ENCODE results near the gene TMEM150A.
A peak's percentile ranks its signal among the peaks of the same experiment; 100 is the strongest.

The TMEM150A gene

GRCh38 chr2:85599468-85600234 lies 2.8 kb downstream of the TMEM150A start:
- no peak for DNase-seq (ENCODE audit: low read depth, low spot score)
- in situ Hi-C loops (cut with HindIII; ENCODE audit: low sequenced_read_pairs): no loop called here
- TF ChIP-seq, protein P1, sequence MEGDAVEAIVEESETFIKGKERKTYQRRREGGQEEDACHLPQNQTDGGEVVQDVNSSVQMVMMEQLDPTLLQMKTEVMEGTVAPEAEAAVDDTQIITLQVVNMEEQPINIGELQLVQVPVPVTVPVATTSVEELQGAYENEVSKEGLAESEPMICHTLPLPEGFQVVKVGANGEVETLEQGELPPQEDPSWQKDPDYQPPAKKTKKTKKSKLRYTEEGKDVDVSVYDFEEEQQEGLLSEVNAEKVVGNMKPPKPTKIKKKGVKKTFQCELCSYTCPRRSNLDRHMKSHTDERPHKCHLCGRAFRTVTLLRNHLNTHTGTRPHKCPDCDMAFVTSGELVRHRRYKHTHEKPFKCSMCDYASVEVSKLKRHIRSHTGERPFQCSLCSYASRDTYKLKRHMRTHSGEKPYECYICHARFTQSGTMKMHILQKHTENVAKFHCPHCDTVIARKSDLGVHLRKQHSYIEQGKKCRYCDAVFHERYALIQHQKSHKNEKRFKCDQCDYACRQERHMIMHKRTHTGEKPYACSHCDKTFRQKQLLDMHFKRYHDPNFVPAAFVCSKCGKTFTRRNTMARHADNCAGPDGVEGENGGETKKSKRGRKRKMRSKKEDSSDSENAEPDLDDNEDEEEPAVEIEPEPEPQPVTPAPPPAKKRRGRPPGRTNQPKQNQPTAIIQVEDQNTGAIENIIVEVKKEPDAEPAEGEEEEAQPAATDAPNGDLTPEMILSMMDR (IDR thresholded peaks at IDR 0.05; ENCODE audit: low read depth, low read length): no peak
- H3K4me3 ChIP-seq (ENCODE audit: low read depth, low read length): no peak overlapping the region

GRCh38 chr2:85598594-85599340 lies 3.7 kb downstream of the TMEM150A start:
- no peak overlapping the region for H3K4me3 ChIP-seq (ENCODE audit: low read depth, low read length)
- in situ Hi-C loops (cut with HindIII; ENCODE audit: low sequenced_read_pairs): no loop called here
- no peak for DNase-seq (ENCODE audit: low read depth, low spot score)
- TF ChIP-seq, protein P1 (IDR thresholded peaks at IDR 0.05; ENCODE audit: low read depth, low read length): no peak

- in situ Hi-C loops (cut with HindIII; ENCODE audit: low sequenced_read_pairs): no loop called here
- TF ChIP-seq, protein P1 (IDR thresholded peaks at IDR 0.05; ENCODE audit: low read depth, low read length): no peak
- no peak overlapping the region for H3K4me3 ChIP-seq (ENCODE audit: low read depth, low read length)
- DNase-seq (ENCODE audit: low read depth, low spot score): no peak
Measured at GRCh38 chr2:85597241-85597640, 5.3 kb downstream of the TMEM150A start.

DNA sequence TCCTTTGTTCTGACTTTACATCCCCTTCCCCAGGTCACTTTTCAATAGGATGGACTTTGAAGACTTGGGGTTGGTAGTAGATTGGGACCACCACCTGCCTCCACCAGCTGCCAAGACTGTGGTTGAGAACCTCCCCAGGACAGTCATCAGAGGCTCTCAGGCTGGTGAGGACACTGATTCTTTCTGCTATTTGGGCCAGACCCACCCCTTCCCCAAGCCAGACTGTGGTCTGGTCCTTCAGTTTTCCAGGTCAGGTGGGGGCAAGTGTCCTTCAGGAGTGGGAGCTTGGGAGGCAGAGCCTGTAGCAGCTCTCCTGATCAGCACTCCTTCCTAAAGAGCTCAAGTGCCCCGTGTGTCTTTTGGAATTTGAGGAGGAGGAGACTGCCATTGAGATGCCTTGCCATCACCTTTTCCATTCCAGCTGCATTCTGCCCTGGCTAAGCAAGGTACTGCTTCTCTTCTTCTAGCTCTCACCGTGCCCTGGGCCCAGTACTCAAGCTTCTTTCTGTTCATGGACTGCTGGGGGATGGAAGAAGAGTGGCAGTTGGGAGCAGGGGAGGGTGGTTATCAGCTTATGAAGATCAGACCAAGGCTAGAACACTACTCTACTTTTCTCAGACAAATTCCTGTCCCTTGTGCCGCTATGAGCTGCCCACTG lies 5.9 kb downstream of the TMEM150A start:
- in situ Hi-C loops (cut with HindIII; ENCODE audit: low sequenced_read_pairs): no loop called here
- TF ChIP-seq, protein P1 (IDR thresholded peaks at IDR 0.05; ENCODE audit: low read depth, low read length): no peak
- no peak for DNase-seq (ENCODE audit: low read depth, low spot score)
- peak overlapping the region; percentile 98 for H3K4me3 ChIP-seq (ENCODE audit: low read depth, low read length)

GRCh38 chr2:85596026-85596333 lies 6.5 kb downstream of the TMEM150A start:
- TF ChIP-seq, protein P1 (IDR thresholded peaks at IDR 0.05; ENCODE audit: low read depth, low read length): no peak
- in situ Hi-C loops (cut with HindIII; ENCODE audit: low sequenced_read_pairs): no loop called here
- DNase-seq (ENCODE audit: low read depth, low spot score): no peak
- peak overlapping the region; percentile 98 for H3K4me3 ChIP-seq (ENCODE audit: low read depth, low read length)

DNA sequence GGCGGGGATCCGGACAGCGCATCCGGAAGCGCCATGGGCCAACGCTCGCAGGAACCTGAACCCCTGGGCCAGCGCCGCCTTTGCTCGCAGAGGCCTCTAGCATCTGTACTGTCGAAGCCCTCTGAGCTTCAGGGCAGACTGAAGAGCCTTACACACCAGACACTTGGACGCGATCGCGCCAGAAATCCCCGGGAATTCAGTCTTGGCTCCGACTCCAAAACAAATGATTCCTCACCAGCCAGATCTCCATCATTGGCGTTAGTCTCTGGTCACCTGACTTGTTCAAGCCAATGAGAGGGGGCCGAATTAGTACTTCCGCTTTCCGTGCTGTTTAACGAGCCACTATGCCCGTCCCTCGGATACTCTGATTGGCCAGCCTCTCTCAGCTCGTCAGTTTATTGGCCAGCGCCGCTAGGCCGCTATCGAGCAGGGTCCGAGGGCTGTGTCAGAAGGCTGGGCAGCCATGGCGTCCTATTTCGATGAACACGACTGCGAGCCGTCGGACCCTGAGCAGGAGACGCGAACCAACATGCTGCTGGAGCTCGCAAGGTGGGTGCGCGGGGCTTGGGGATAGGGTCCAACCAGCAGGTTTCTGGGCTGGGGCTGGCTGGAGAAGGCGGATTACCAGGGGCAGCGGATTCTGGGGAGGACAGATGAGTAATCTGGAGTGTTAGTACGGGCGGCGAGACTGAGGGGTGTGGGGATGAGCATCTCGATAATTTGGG lies 7.0 kb downstream of the TMEM150A start, which contains the start of gene RNF181:
RNF181 (plus strand) TSS at position 445 of the 725 bp plus-strand sequence; CDS start at position 464, 19 bp downstream.
- in situ Hi-C loops (cut with HindIII; ENCODE audit: low sequenced_read_pairs): no loop called here
- TF ChIP-seq, protein P1 (IDR thresholded peaks at IDR 0.05; ENCODE audit: low read depth, low read length): no peak
- H3K4me3 ChIP-seq (ENCODE audit: low read depth, low read length): peak within 1 kb of the TSS; percentile 98
- DNase-seq (ENCODE audit: low read depth, low spot score): peak; percentile 98

Data from astrocyte of the spinal cord (primary cell).